H1 (cell line): ENCODE data around the gene RGL1. TPM values are rescaled to one million over a fixed set of nuclear protein-coding genes. Genes with fewer than 3 reads are reported as not detected.

Experiments
- CTCF ChIA-PET: fragments of 300-600 bp; sonication (Branson Sonifier 250); formaldehyde crosslinking; loops from one replicate; lab custom pipeline; 2021; ENCODE audit not compliant: partially characterized antibody; lab: Charles Lee
- POLR2A ChIA-PET: fragments of 300-600 bp; sonication (Branson Sonifier 250); formaldehyde crosslinking; loops from one replicate; lab custom pipeline; 2021; ENCODE audit warnings: inconsistent platforms; ENCODE audit not compliant: partially characterized antibody; lab: Charles Lee
- DNase-seq, 2 experiments: peaks; one replicate each; pipeline versions ENCODE4 v3.0.0 to v3.0.0-alpha.2; 2010 to 2022; ENCODE audit warnings: low spot score in 2 of 2, low read depth in 1 of 2, mixed read lengths in 1 of 2
- FAIRE-seq: peaks from 2 replicates; lab custom pipeline; 2011; peaks lifted over from hg19 to GRCh38; lab: Jason Lieb, UNC
- H2AFZ ChIP-seq: 2 replicates; pipeline ENCODE4 v1.8.1; 2012; ENCODE audit warnings: low read length, inconsistent platforms
- H2AK5ac ChIP-seq: 2 replicates; pipeline ENCODE4 v1.6.1; 2013; ENCODE audit warnings: low read depth, low read length
- H2BK120ac ChIP-seq: replicated peaks from 2 replicates; pipeline ENCODE3; 2013; ENCODE audit warnings: low read depth, low read length, inconsistent platforms
- H2BK12ac ChIP-seq: 2 replicates; pipeline ENCODE4 v1.6.1; 2013; ENCODE audit warnings: low read depth, low read length
- H2BK15ac ChIP-seq: 2 replicates; pipeline ENCODE4 v1.6.1; 2013; ENCODE audit warnings: low read length
- H2BK20ac ChIP-seq: 2 replicates; pipeline ENCODE4 v1.6.1; 2013; ENCODE audit warnings: low read length
- H2BK5ac ChIP-seq: 2 replicates; pipeline ENCODE4 v1.6.1; 2013; ENCODE audit warnings: low read depth, low read length
- H3K14ac ChIP-seq: 2 replicates; pipeline ENCODE4 v1.6.1; 2013; ENCODE audit warnings: inconsistent platforms; ENCODE audit not compliant: insufficient read length
- H3K18ac ChIP-seq: 2 replicates; pipeline ENCODE4 v1.6.1; 2013; ENCODE audit warnings: low read length; ENCODE audit errors: extremely low read depth
- H3K23ac ChIP-seq: 2 replicates; pipeline ENCODE4 v1.6.1; 2013; ENCODE audit warnings: inconsistent platforms; ENCODE audit not compliant: insufficient read length
- H3K23me2 ChIP-seq: 2 replicates; pipeline ENCODE4 v1.6.1; 2013; ENCODE audit warnings: low read depth, low read length
- H3K27ac ChIP-seq: 2 replicates; pipeline ENCODE4 v1.6.1; 2011; ENCODE audit warnings: low read depth, low read length, inconsistent platforms
- H3K27me3 ChIP-seq, 4 experiments: replicated peaks in 1 of 4; 1 replicate in 1 of 4; 2 replicates in 3 of 4; pipeline versions ENCODE4 v1.6.1 to v1.8.1; 2011 to 2013; ENCODE audit warnings: low read length in 3 of 4, mild to moderate bottlenecking in 3 of 4, inconsistent platforms in 2 of 4, mixed read lengths in 2 of 4, moderate library complexity in 1 of 4; ENCODE audit not compliant: control insufficient read depth in 3 of 4, insufficient read depth in 3 of 4; ENCODE audit errors: extremely low read depth in 1 of 4
- H3K36me3 ChIP-seq, 4 experiments: 2 replicates each; pipeline versions ENCODE4 v1.6.1 to v1.8.1; 2011 to 2013; ENCODE audit warnings: mild to moderate bottlenecking in 4 of 4, low read length in 3 of 4, moderate library complexity in 2 of 4, control low read depth in 1 of 4, inconsistent platforms in 1 of 4; ENCODE audit not compliant: insufficient read depth in 4 of 4, control insufficient read depth in 2 of 4
- H3K4ac ChIP-seq: replicated peaks from 2 replicates; pipeline ENCODE3; 2013; ENCODE audit warnings: low read length, low read depth, mixed read lengths, inconsistent platforms; ENCODE audit not compliant: insufficient read length
- H3K4me1 ChIP-seq, 4 experiments: replicated peaks in 1 of 4; 1 replicate in 1 of 4; 2 replicates in 3 of 4; pipeline versions ENCODE4 v1.6.1 to v1.8.1; 2011 to 2013; ENCODE audit warnings: low read length in 3 of 4, inconsistent platforms in 2 of 4, mixed read lengths in 1 of 4; ENCODE audit not compliant: insufficient read depth in 4 of 4, control insufficient read depth in 3 of 4
- H3K4me2 ChIP-seq, 2 experiments: 2 replicates each; pipeline versions ENCODE4 v1.6.1 to v1.8.1; 2011 to 2013; ENCODE audit warnings: low read depth in 2 of 2, low read length in 2 of 2, control low read depth in 1 of 2, inconsistent platforms in 1 of 2, mild to moderate bottlenecking in 1 of 2; ENCODE audit not compliant: insufficient read depth in 1 of 2
- H3K4me3 ChIP-seq, 4 experiments: fragments of 200-600, 300-600 bp in 1 of 4; sonication (generic), shearing (Covaris generic), sonication (Bioruptor Twin) in 1 of 4; 2 replicates each; pipeline versions ENCODE4 v1.5.1 to v1.8.1; 2011 to 2016; ENCODE audit warnings: low read length in 4 of 4, low read depth in 3 of 4, control low read depth in 2 of 4, inconsistent platforms in 2 of 4, mild to moderate bottlenecking in 2 of 4, mixed read lengths in 1 of 4, moderate library complexity in 1 of 4; ENCODE audit not compliant: insufficient read depth in 2 of 4; ENCODE audit errors: extremely low read depth in 1 of 4
- H3K56ac ChIP-seq: replicated peaks from 2 replicates; pipeline ENCODE3; 2013; ENCODE audit warnings: low read depth, mild to moderate bottlenecking, mixed read lengths, low read length, inconsistent platforms; ENCODE audit not compliant: insufficient read length
- H3K79me1 ChIP-seq: 2 replicates; pipeline ENCODE4 v1.6.1; 2013; ENCODE audit warnings: low read depth, low read length, control low read depth
- H3K79me2 ChIP-seq, 2 experiments: 2 replicates each; pipeline versions ENCODE4 v1.6.1 to v1.8.1; 2012 to 2013; ENCODE audit warnings: low read length in 2 of 2, mild to moderate bottlenecking in 2 of 2, inconsistent platforms in 1 of 2; ENCODE audit not compliant: insufficient read depth in 2 of 2, control insufficient read depth in 1 of 2
- H3K9ac ChIP-seq, 4 experiments: replicated peaks in 1 of 4; 1 replicate in 1 of 4; 2 replicates in 3 of 4; pipeline versions ENCODE4 v1.6.1 to v1.8.1; 2011 to 2013; ENCODE audit warnings: low read depth in 3 of 4, low read length in 3 of 4, control low read depth in 2 of 4, mild to moderate bottlenecking in 2 of 4, moderate library complexity in 2 of 4, inconsistent platforms in 1 of 4; ENCODE audit errors: extremely low read depth in 1 of 4
- H3K9me3 ChIP-seq, 2 experiments: 2 replicates each; pipeline versions ENCODE4 v1.6.1 to v1.8.1; 2012 to 2013; ENCODE audit warnings: mild to moderate bottlenecking in 2 of 2, moderate library complexity in 2 of 2, control low read depth in 1 of 2, inconsistent platforms in 1 of 2, low read depth in 1 of 2, low read length in 1 of 2, mixed read lengths in 1 of 2; ENCODE audit not compliant: insufficient read depth in 2 of 2
- H4K20me1 ChIP-seq, 2 experiments: replicated peaks in 1 of 2; 2 replicates each; pipeline versions ENCODE3 to v1.8.1; 2011 to 2013; ENCODE audit warnings: inconsistent platforms in 2 of 2, low read length in 2 of 2, mild to moderate bottlenecking in 1 of 2; ENCODE audit not compliant: insufficient read depth in 2 of 2, control insufficient read depth in 1 of 2
- H4K5ac ChIP-seq: 2 replicates; pipeline ENCODE4 v1.6.1; 2013; ENCODE audit warnings: low read length, low read depth, mixed read lengths, inconsistent platforms; ENCODE audit not compliant: insufficient read length
- H4K8ac ChIP-seq: 2 replicates; pipeline ENCODE4 v1.8.0; 2013; ENCODE audit warnings: mild to moderate bottlenecking, moderate library complexity, low read length, inconsistent platforms; ENCODE audit not compliant: insufficient read depth; ENCODE audit errors: extremely low read depth
- H4K91ac ChIP-seq: replicated peaks from 2 replicates; pipeline ENCODE3; 2013; ENCODE audit warnings: low read length, mixed read lengths, inconsistent platforms; ENCODE audit not compliant: insufficient read length
- BACH1 ChIP-seq: IDR thresholded peaks from 2 replicates; pipeline ENCODE4 v1.6.1; 2012; ENCODE audit warnings: low read length, improper control_type of control experiment
- BRCA1 ChIP-seq: IDR thresholded peaks from 2 replicates; pipeline ENCODE4 v1.6.1; 2012; ENCODE audit warnings: low read depth, low read length, improper control_type of control experiment
- CTBP2 ChIP-seq: IDR thresholded peaks from 2 replicates; pipeline ENCODE4 v1.7.0; 2011; ENCODE audit warnings: borderline replicate concordance, mild to moderate bottlenecking, moderate library complexity, mixed read lengths, low read length; ENCODE audit not compliant: insufficient read depth, insufficient read length
- HDAC2 ChIP-seq, 2 experiments: fragments of 300-600 bp in 1 of 2; sonication (generic) in 1 of 2; IDR thresholded peaks; 2 replicates each; pipeline ENCODE4 v1.6.1; 2011 to 2012; ENCODE audit warnings: low read depth in 2 of 2, low read length in 2 of 2, mild to moderate bottlenecking in 2 of 2, moderate library complexity in 2 of 2, borderline replicate concordance in 1 of 2, inconsistent platforms in 1 of 2
- HDAC6 ChIP-seq: IDR thresholded peaks from one replicate; pipeline ENCODE4 v1.7.1; 2012; ENCODE audit warnings: low read depth, mild to moderate bottlenecking, inconsistent platforms, low read length, moderate library complexity
- KDM1A ChIP-seq: fragments of 200-600, 300-600 bp; sonication (generic); IDR thresholded peaks from 2 replicates; pipeline ENCODE4 v1.7.1; 2016; ENCODE audit warnings: mild to moderate bottlenecking, low read length, borderline replicate concordance
- RNF2 ChIP-seq: fragments of 200-900, 300-1000 bp; sonication (generic); IDR thresholded peaks from 2 replicates; pipeline ENCODE4 v1.7.1; 2016; ENCODE audit warnings: borderline replicate concordance, low read depth, mild to moderate bottlenecking, antibody characterized with exemption, low read length; ENCODE audit not compliant: poor library complexity, severe bottlenecking; ENCODE audit errors: missing control alignments
- SIN3A ChIP-seq, 2 experiments: IDR thresholded peaks in 1 of 2; conservative IDR thresholded peaks in 1 of 2; 2 replicates each; pipeline ENCODE4 v1.6.1; 2011 to 2012; ENCODE audit warnings: low read length in 2 of 2, improper control_type of control experiment in 1 of 2, low read depth in 1 of 2, mild to moderate bottlenecking in 1 of 2
- SP4 ChIP-seq: IDR thresholded peaks from 2 replicates; pipeline ENCODE4 v1.6.1; 2012; ENCODE audit warnings: low read length, inconsistent platforms
- TAF1 ChIP-seq: IDR thresholded peaks from 2 replicates; pipeline ENCODE4 v1.6.1; 2011; ENCODE audit warnings: mild to moderate bottlenecking, low read depth, low read length
- TAF7 ChIP-seq: optimal IDR thresholded peaks from 2 replicates; pipeline ENCODE3; 2011; ENCODE audit warnings: low read depth, mild to moderate bottlenecking, inconsistent platforms, low read length, moderate library complexity, borderline replicate concordance
- USF2 ChIP-seq: IDR thresholded peaks from 2 replicates; pipeline ENCODE4 v1.6.1; 2011; ENCODE audit warnings: low read length, improper control_type of control experiment
- WGBS, 2 experiments: shearing (Covaris generic) in 1 of 2; methylation state at CpG; one replicate each; pipeline versions ENCODE4 v1.1.6 to v1.1.7; 2013 to 2015; ENCODE audit warnings: low lambda C conversion rate in 2 of 2, mixed read lengths in 2 of 2, inconsistent platforms in 1 of 2, low coverage in 1 of 2, missing lambda C conversion rate in 1 of 2; ENCODE audit not compliant: insufficient replicate concordance in 2 of 2, insufficient coverage in 1 of 2, insufficient read length in 1 of 2; ENCODE audit errors: extremely low coverage in 1 of 2, missing lambda C conversion rate in 1 of 2; 5-methylcytosine and 5-hydroxymethylcytosine counted together
- polyA plus RNA-seq, 7 experiments: library from polyadenylated mRNA; depleted of rRNA in 3 of 7; stranded (reverse) in 5 of 7; unstranded in 2 of 7; fragments of >200 nt in 5 of 7; fragments of 200-250 nt in 2 of 7; gene quantifications; 1 replicate in 5 of 7; 2 replicates in 1 of 7; 4 replicates in 1 of 7; pipeline versions ENCODE4 v1.2.1 to v1.2.3, GENCODE V29; 2011 to 2013; ENCODE audit warnings: missing spikeins in 2 of 7, mixed read lengths in 2 of 7
- total RNA-seq: library from RNA; stranded (reverse); fragmentation: NEBNext Ultra II Directional; extraction: Animal tissue kit (Norgen Biotek cat#: 25700); gene quantifications from 2 replicates; pipeline ENCODE4 v1.2.1, GENCODE V29; 2021

Gene RGL1
- total and polyA plus RNA-seq, 2 of the 8 experiments (the other 6 are each of a cell fraction or from before 2014, with no cell fraction given): 0.98 to 2.4 TPM

GRCh38 chr1:183975651-183976050 lies 170.7 kb downstream of the RGL1 start:
- H3K9me3 ChIP-seq: no peaks in the 10 kb centered on the region
- TF ChIP-seq SIN3A (conservative IDR thresholded peaks at IDR 0.05 in 1 of 2, IDR thresholded peaks at IDR 0.05 in 1 of 2; ENCODE audit: low read depth in 1 of 2, low read length in 2 of 2): no peak
- TF ChIP-seq HDAC6: no peak
- no peak for TF ChIP-seq SP4
- no peak for TF ChIP-seq KDM1A
- no peak for TF ChIP-seq CTBP2
- TF ChIP-seq TAF7: no peak
- TF ChIP-seq USF2: no peak
- TF ChIP-seq HDAC2 (IDR thresholded peaks at IDR 0.05; ENCODE audit: borderline replicate concordance in 1 of 2, low read depth in 2 of 2, low read length in 2 of 2): no peak
- no peak for TF ChIP-seq BRCA1
- no peak for TF ChIP-seq RNF2
- TF ChIP-seq TAF1: no peak
- no peak for TF ChIP-seq BACH1
- no peak overlapping the region for H2BK120ac ChIP-seq
- no peak overlapping the region for H3K18ac ChIP-seq
- H3K14ac ChIP-seq: no peak overlapping the region
- no peak overlapping the region for H3K56ac ChIP-seq
- H2BK5ac ChIP-seq: no peak overlapping the region
- H4K20me1 ChIP-seq: no peaks in the 10 kb centered on the region
- no peak overlapping the region for H3K27ac ChIP-seq
- H3K4ac ChIP-seq: no peak overlapping the region
- no peak overlapping the region for H3K4me2 ChIP-seq
- ChIA-PET POLR2A (no interaction called here), CTCF (interaction anchor here (0.5 to 0.9 kb wide), 2 partner anchors 60 to 131 kb away, joined by 3 read pairs; no protein-coding TSS in a partner anchor)
- H4K91ac ChIP-seq: no peak overlapping the region
- H3K36me3 ChIP-seq: no peaks in the 10 kb centered on the region
- no peak overlapping the region for H2AK5ac ChIP-seq
- no peak overlapping the region for H2BK20ac ChIP-seq
- no peaks in the 10 kb centered on the region for H3K27me3 ChIP-seq
- H3K9ac ChIP-seq: no peak overlapping the region
- FAIRE-seq (no peak), DNase-seq (no peak)
- H4K8ac ChIP-seq: no peak overlapping the region
- H2BK15ac ChIP-seq: no peak overlapping the region
- no peak overlapping the region for H2BK12ac ChIP-seq
- H3K4me3 ChIP-seq: no peak overlapping the region
- 96% methylated on average over 3 of the region's 3 CpGs; no CpG with 5 or more reads in 1 of the 2 experiments for WGBS, 2 experiments
- no peaks in the 10 kb centered on the region for H3K79me1 ChIP-seq
- H4K5ac ChIP-seq: no peak overlapping the region
- H3K4me1 ChIP-seq: peaks cover 0 to 2% (median 0%) of the 10 kb centered on the region in 4 experiments; a peak in 2 of 7 replicates
- H2AFZ ChIP-seq: no peak overlapping the region
- H3K23me2 ChIP-seq: no peaks in the 10 kb centered on the region
- H3K79me2 ChIP-seq: no peaks in the 10 kb centered on the region
- H3K23ac ChIP-seq: no peak overlapping the region
